ENCODE data around the gene KDELR1.
"Not testable (repeated sequence)": the region's sequence is repeated elsewhere in the genome, so short reads cannot be mapped to it uniquely, and the experiment has no call there.

Gene KDELR1

GRCh38 chr19:48394331-48395169 is 3.2 kb upstream of the KDELR1 start:
- TF ChIP-seq CTCF (IDR thresholded peaks at IDR 0.05; ENCODE audit: insufficient read depth, low read depth, low read length, missing control alignments): no peak
- peak overlapping the region; percentile 10 for H3K4me3 ChIP-seq (ENCODE audit: low read length)

GRCh38 chr19:48393559-48394330 is 2.4 kb upstream of the KDELR1 start, which contains the start of gene GRIN2D:
Gene GRIN2D, plus strand, starts transcription at chr19:48393668. Its CDS starts 4,725 bp downstream, at chr19:48398393.
- TF ChIP-seq CTCF (IDR thresholded peaks at IDR 0.05; ENCODE audit: insufficient read depth, low read depth, low read length, missing control alignments): no peak
- peak within 1 kb of the TSS; percentile 10 for H3K4me3 ChIP-seq (ENCODE audit: low read length)
- no peak for DNase-seq (ENCODE audit: low read depth)

More at GRCh38 chr19:48394331-48395169, 3.2 kb upstream of the KDELR1 start:
- no peak for DNase-seq (ENCODE audit: low read depth)

GRCh38 chr19:48392860-48393558 is 1.7 kb upstream of the KDELR1 start:
- H3K4me3 ChIP-seq (ENCODE audit: low read length): no peak overlapping the region
- TF ChIP-seq CTCF (IDR thresholded peaks at IDR 0.05; ENCODE audit: insufficient read depth, low read depth, low read length, missing control alignments): no peak
- DNase-seq (ENCODE audit: low read depth): no peak

- H3K4me3 ChIP-seq (ENCODE audit: low read length); DNase-seq (ENCODE audit: low read depth): not testable (repeated sequence)
Measured at GRCh38 chr19:48392006-48392344, 624 bp upstream of the KDELR1 start.

GRCh38 chr19:48390188-48391099 is 907 bp downstream of the KDELR1 start:
- H3K4me3 ChIP-seq (ENCODE audit: low read length): peak overlapping the region; percentile 96
- peak; percentile 55 for DNase-seq (ENCODE audit: low read depth)
- peak; percentile 62 for TF ChIP-seq CTCF (IDR thresholded peaks at IDR 0.05; ENCODE audit: insufficient read depth, low read depth, low read length, missing control alignments)

GRCh38 chr19:48386981-48387380 is 4.4 kb downstream of the KDELR1 start:
- no peak for TF ChIP-seq CTCF (IDR thresholded peaks at IDR 0.05; ENCODE audit: insufficient read depth, low read depth, low read length, missing control alignments)
- DNase-seq (ENCODE audit: low read depth): no peak
- no peak overlapping the region for H3K4me3 ChIP-seq (ENCODE audit: low read length)

Data from epithelial cell of esophagus (primary cell).